HCT116 (cell line): Measurements from ENCODE around the gene MYLK. TPM values are rescaled to one million over a fixed set of nuclear protein-coding genes. Genes with fewer than 3 reads are reported as not detected.

Source experiments
- ATAC-seq: fragments of 200-7000 bp; cut with Tn5 transposase; 2 replicates; pipeline ENCODE4 v1.9.1; 2020; ENCODE audit warnings: mild to moderate bottlenecking, moderate library complexity
- BruUV-seq: library from RNA; stranded (reverse); fragments of 400-500 nt; replicated peaks from 2 replicates; lab custom pipeline; 2021; lab: Mats Ljungman, UMichigan
- CTCF ChIA-PET: fragments of 300-600 bp; sonication (Branson Sonifier 250); formaldehyde crosslinking; loops from one replicate; lab custom pipeline; 2021; ENCODE audit warnings: antibody characterized with exemption; lab: Charles Lee
- POLR2A ChIA-PET: fragments of 300-600, 350-600 bp; sonication (Branson Sonifier 250); formaldehyde crosslinking; loops from one replicate; lab custom pipeline; 2021; ENCODE audit warnings: antibody characterized with exemption; lab: Charles Lee
- RAD21 ChIA-PET, 2 experiments: fragments of 300-600 bp; sonication (Branson Sonifier 250); formaldehyde crosslinking; loops; one replicate each; lab custom pipeline; 2023; ENCODE audit warnings: low total read pairs in 2 of 2; ENCODE audit not compliant: uncharacterized antibody in 2 of 2, unreplicated experiment in 2 of 2, low non-redundant PET in 1 of 2; lab: Charles Lee
- DNase-seq: peaks from one replicate; pipeline ENCODE4 v3.0.0-alpha.2; 2010; ENCODE audit warnings: low read depth, low spot score
- H2AFZ ChIP-seq: fragments of 200-600 bp; shearing (Covaris generic), sonication (generic); 2 replicates; pipeline ENCODE4 v1.6.1; 2017; ENCODE audit warnings: low read depth, mixed run types, mixed read lengths, antibody characterized with exemption, low read length; ENCODE audit not compliant: poor library complexity, severe bottlenecking
- H3K27ac ChIP-seq: 2 replicates; pipeline ENCODE4 v1.5.1; 2012; ENCODE audit warnings: low read depth, low read length
- H3K27me3 ChIP-seq: fragments of 200-600 bp; sonication (generic); 2 replicates; pipeline ENCODE4 v1.6.1; 2016; ENCODE audit warnings: mixed run types, low read length, mixed read lengths; ENCODE audit not compliant: insufficient read depth
- H3K36me3 ChIP-seq, 2 experiments: fragments of 200-500 bp in 1 of 2; fragments of 200-600 bp in 1 of 2; sonication (Bioruptor generic) in 1 of 2; sonication (generic) in 1 of 2; 2 replicates each; pipeline versions ENCODE4 v1.5.1 to v1.6.1; 2014 to 2016; ENCODE audit warnings: low read length in 2 of 2, inconsistent platforms in 1 of 2, mixed read lengths in 1 of 2, mixed run types in 1 of 2; ENCODE audit not compliant: insufficient read depth in 2 of 2, control insufficient read depth in 1 of 2
- H3K4me1 ChIP-seq, 2 experiments: fragments of 200-600 bp in 1 of 2; sonication (generic) in 1 of 2; 2 replicates each; pipeline versions ENCODE4 v1.5.1 to v1.6.1; 2012 to 2017; ENCODE audit warnings: low read length in 2 of 2, inconsistent platforms in 1 of 2, mild to moderate bottlenecking in 1 of 2, mixed read lengths in 1 of 2, mixed run types in 1 of 2, moderate library complexity in 1 of 2; ENCODE audit not compliant: insufficient read depth in 2 of 2, control insufficient read depth in 1 of 2
- H3K4me2 ChIP-seq: fragments of 200-600 bp; sonication (generic); 2 replicates; pipeline ENCODE4 v1.6.1; 2017; ENCODE audit warnings: mixed run types, low read length, mixed read lengths
- H3K4me3 ChIP-seq, 2 experiments: fragments of 200-600 bp in 1 of 2; sonication (generic) in 1 of 2; replicated peaks in 1 of 2; 2 replicates each; pipeline ENCODE4 v1.5.1; 2011 to 2016; ENCODE audit warnings: low read length in 2 of 2, control low read depth in 1 of 2, low read depth in 1 of 2, mild to moderate bottlenecking in 1 of 2, mixed read lengths in 1 of 2, mixed run types in 1 of 2
- H3K79me2 ChIP-seq: fragments of 200-600 bp; sonication (generic); 2 replicates; pipeline ENCODE4 v1.6.1; 2017; ENCODE audit warnings: mild to moderate bottlenecking, mixed run types, low read length, moderate library complexity, mixed read lengths; ENCODE audit not compliant: insufficient read depth
- H3K9ac ChIP-seq: fragments of 200-600 bp; sonication (generic); 2 replicates; pipeline ENCODE4 v1.6.1; 2016; ENCODE audit warnings: low read length, mixed read lengths
- H3K9me2 ChIP-seq: fragments of 200-600 bp; sonication (generic), shearing (Covaris generic); 2 replicates; pipeline ENCODE4 v1.6.1; 2017; ENCODE audit warnings: mixed run types, mild to moderate bottlenecking, moderate library complexity; ENCODE audit not compliant: insufficient read depth
- H3K9me3 ChIP-seq, 2 experiments: fragments of 200-500 bp in 1 of 2; fragments of 200-600 bp in 1 of 2; sonication (Bioruptor generic) in 1 of 2; sonication (generic) in 1 of 2; 2 replicates each; pipeline ENCODE4 v1.6.1; 2014 to 2017; ENCODE audit warnings: low read length in 2 of 2, mixed read lengths in 2 of 2, inconsistent platforms in 1 of 2, low read depth in 1 of 2, mild to moderate bottlenecking in 1 of 2, mixed run types in 1 of 2, moderate library complexity in 1 of 2; ENCODE audit not compliant: control insufficient read depth in 1 of 2, insufficient read depth in 1 of 2
- H4K20me1 ChIP-seq: fragments of 200-600 bp; sonication (generic), shearing (Covaris generic); 2 replicates; pipeline ENCODE4 v1.6.1; 2017; ENCODE audit warnings: mixed run types, mild to moderate bottlenecking, moderate library complexity; ENCODE audit not compliant: insufficient read depth
- CBX3 ChIP-seq: IDR thresholded peaks from 2 replicates; pipeline ENCODE4 v1.6.1; 2012; ENCODE audit warnings: low read depth
- EGR1 ChIP-seq: IDR thresholded peaks from 2 replicates; pipeline ENCODE4 v1.6.1; 2012; ENCODE audit warnings: low read depth
- EZH2 ChIP-seq: fragments of 200-600 bp; sonication (generic); IDR thresholded peaks from 2 replicates; pipeline ENCODE4 v1.6.1; 2017; ENCODE audit warnings: antibody characterized with exemption, mixed run types
- EZH2phosphoT487 ChIP-seq: fragments of 200-600 bp; IDR thresholded peaks from 2 replicates; pipeline ENCODE4 v1.6.1; 2018; ENCODE audit warnings: antibody characterized with exemption, borderline replicate concordance
- FOSL1 ChIP-seq: IDR thresholded peaks from 2 replicates; pipeline ENCODE4 v1.6.1; 2012; ENCODE audit warnings: low read depth
- RAD21 ChIP-seq: IDR thresholded peaks from 2 replicates; pipeline ENCODE4 v1.6.1; 2012; ENCODE audit warnings: low read depth, mild to moderate bottlenecking
- SP1 ChIP-seq: IDR thresholded peaks from 2 replicates; pipeline ENCODE4 v1.6.1; 2012; ENCODE audit warnings: low read depth
- SRF ChIP-seq: IDR thresholded peaks from 2 replicates; pipeline ENCODE4 v1.6.1; 2012; ENCODE audit warnings: low read depth
- intact Hi-C: fragments of 100-400 bp; cut with micrococcal nuclease; formaldehyde crosslinking; loops from 2 replicates; pipeline ENCODE4 v1.10.0; 2022
- total RNA-seq: library from RNA; stranded (reverse); gene quantifications from one replicate; pipeline ENCODE4 v1.2.1, GENCODE V29; 2021; ENCODE audit not compliant: unreplicated experiment
- TF ChIP-seq, protein P1 (sequence below): IDR thresholded peaks from 2 replicates; pipeline ENCODE4 v1.6.1; 2012; ENCODE audit warnings: low read depth
- TF ChIP-seq, protein P2 (sequence below), 3 experiments: fragments of 200-600 bp in 1 of 3; sonication (generic) in 1 of 3; IDR thresholded peaks in 2 of 3; conservative IDR thresholded peaks in 1 of 3; 2 replicates each; pipeline ENCODE4 v1.5.1; 2012 to 2017; ENCODE audit warnings: low read depth in 2 of 3, low read length in 2 of 3, antibody characterized with exemption in 1 of 3, borderline replicate concordance in 1 of 3, control low read depth in 1 of 3, mild to moderate bottlenecking in 1 of 3, mixed read lengths in 1 of 3, mixed run types in 1 of 3, moderate library complexity in 1 of 3; ENCODE audit not compliant: insufficient read depth in 1 of 3
- TF ChIP-seq, protein P3 (sequence below): IDR thresholded peaks from 2 replicates; pipeline ENCODE4 v1.6.1; 2012

MYLK gene
- total RNA-seq, 1 experiment from 2014 or later: 3.8 TPM

DNA sequence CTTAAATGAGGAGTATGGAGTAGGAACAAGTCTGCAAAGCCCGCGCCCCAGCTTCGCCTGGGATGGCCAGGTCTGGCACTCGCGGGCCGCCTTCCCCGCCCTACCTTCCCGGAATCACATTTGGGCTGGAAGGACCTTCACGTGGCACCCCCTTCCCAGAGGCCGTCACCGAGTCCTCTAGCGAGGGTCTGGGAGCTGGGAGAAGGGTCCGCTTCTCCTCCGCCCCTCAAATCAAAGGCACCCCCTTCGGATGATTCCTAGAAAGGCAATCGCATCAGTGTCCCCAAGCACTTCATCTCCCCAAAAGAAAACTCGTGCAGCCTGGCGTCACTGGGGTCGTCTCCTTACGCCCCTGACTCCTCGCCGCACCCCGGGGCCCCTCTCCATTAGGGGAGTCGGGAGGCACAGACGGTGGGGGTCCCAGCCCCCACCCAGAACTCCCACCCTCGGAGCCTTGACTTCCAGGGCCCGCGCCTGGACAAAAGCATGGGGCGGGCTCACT, 380 bp downstream of the MYLK start (continued):
- TF ChIP-seq SRF: no peak

DNA sequence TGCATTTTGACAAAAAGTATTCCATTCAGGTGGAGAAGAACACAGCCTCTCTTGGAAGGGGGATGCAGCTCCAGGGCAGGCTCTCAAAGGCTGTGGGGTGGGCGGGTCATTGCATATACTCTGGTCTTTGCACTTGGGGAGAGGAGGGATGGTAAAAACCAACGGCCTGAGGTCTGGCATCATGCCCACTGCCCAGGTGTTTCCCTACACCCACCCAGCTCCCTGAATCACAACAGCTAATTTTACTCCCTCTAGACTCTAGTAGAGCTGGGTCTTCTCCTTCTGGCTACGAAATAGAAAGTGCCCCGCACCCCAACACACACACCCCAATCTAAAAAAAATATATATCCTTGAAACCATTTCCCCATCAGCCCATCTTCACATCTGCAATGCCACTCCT, 1.0 kb downstream of the MYLK start:
- Histone ChIP-seq H3K27me3 (no peaks in the 10 kb centered on the region), H3K9ac (no peak overlapping the region), H3K4me1 (peaks cover 2 to 11% of the 10 kb centered on the region in 2 experiments; a peak in 3 of 4 replicates), H3K9me2 (no peaks in the 10 kb centered on the region), H3K9me3 (no peaks in the 10 kb centered on the region), H3K4me2 (peak overlapping the region; percentile 81; the same call in 1 of the 2 replicates), H2AFZ (no peak overlapping the region), H3K36me3 (no peaks in the 10 kb centered on the region), H3K79me2 (no peaks in the 10 kb centered on the region), H3K27ac (no peak overlapping the region), H3K4me3 (no peak overlapping the region), H4K20me1 (no peaks in the 10 kb centered on the region)
- ChIA-PET RAD21 (no interaction called here), POLR2A (no interaction called here), CTCF (no interaction called here)
- DNase-seq: no peak
- TF ChIP-seq SRF (no peak), EZH2phosphoT487 (no peak)
- no peak for ATAC-seq
- intact Hi-C loops: no loop called here
- BruUV-seq: no TSS peak

DNA sequence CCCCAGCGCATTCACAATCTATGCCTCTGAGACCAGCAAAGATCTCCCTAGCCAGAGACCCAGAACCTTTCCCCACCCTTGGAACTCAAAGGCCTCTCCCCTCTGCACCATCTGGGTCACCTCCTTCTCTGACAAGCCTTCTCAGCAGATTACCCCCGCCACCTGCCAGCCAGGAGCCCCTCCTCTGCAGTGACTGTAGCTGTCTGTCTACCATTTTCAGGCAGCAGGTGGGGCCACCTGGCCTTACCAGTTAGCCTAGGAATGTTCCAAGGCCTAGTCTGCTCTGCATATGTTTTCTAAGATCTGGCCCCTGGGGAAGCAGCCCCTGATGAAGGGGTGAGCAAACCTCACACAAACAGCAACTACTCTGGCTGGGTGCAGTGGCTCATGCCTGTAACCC, 2.4 kb downstream of the MYLK start:
- ChIA-PET POLR2A (no interaction called here), CTCF (no interaction called here), RAD21 (no interaction called here)
- no peak for TF ChIP-seq EGR1
- TF ChIP-seq, protein P1, sequence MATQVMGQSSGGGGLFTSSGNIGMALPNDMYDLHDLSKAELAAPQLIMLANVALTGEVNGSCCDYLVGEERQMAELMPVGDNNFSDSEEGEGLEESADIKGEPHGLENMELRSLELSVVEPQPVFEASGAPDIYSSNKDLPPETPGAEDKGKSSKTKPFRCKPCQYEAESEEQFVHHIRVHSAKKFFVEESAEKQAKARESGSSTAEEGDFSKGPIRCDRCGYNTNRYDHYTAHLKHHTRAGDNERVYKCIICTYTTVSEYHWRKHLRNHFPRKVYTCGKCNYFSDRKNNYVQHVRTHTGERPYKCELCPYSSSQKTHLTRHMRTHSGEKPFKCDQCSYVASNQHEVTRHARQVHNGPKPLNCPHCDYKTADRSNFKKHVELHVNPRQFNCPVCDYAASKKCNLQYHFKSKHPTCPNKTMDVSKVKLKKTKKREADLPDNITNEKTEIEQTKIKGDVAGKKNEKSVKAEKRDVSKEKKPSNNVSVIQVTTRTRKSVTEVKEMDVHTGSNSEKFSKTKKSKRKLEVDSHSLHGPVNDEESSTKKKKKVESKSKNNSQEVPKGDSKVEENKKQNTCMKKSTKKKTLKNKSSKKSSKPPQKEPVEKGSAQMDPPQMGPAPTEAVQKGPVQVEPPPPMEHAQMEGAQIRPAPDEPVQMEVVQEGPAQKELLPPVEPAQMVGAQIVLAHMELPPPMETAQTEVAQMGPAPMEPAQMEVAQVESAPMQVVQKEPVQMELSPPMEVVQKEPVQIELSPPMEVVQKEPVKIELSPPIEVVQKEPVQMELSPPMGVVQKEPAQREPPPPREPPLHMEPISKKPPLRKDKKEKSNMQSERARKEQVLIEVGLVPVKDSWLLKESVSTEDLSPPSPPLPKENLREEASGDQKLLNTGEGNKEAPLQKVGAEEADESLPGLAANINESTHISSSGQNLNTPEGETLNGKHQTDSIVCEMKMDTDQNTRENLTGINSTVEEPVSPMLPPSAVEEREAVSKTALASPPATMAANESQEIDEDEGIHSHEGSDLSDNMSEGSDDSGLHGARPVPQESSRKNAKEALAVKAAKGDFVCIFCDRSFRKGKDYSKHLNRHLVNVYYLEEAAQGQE: no peak
- no peak for TF ChIP-seq SP1
- TF ChIP-seq, protein P2, sequence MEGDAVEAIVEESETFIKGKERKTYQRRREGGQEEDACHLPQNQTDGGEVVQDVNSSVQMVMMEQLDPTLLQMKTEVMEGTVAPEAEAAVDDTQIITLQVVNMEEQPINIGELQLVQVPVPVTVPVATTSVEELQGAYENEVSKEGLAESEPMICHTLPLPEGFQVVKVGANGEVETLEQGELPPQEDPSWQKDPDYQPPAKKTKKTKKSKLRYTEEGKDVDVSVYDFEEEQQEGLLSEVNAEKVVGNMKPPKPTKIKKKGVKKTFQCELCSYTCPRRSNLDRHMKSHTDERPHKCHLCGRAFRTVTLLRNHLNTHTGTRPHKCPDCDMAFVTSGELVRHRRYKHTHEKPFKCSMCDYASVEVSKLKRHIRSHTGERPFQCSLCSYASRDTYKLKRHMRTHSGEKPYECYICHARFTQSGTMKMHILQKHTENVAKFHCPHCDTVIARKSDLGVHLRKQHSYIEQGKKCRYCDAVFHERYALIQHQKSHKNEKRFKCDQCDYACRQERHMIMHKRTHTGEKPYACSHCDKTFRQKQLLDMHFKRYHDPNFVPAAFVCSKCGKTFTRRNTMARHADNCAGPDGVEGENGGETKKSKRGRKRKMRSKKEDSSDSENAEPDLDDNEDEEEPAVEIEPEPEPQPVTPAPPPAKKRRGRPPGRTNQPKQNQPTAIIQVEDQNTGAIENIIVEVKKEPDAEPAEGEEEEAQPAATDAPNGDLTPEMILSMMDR (IDR thresholded peaks at IDR 0.05 in 2 of 3, conservative IDR thresholded peaks at IDR 0.05 in 1 of 3; ENCODE audit: borderline replicate concordance in 1 of 3, insufficient read depth in 1 of 3, low read depth in 2 of 3, low read length in 2 of 3): no peak
- no peak for TF ChIP-seq CBX3
- TF ChIP-seq EZH2: no peak
- no peak for TF ChIP-seq RAD21
- no peak for TF ChIP-seq EZH2phosphoT487
- TF ChIP-seq FOSL1: no peak
- TF ChIP-seq, protein P3, sequence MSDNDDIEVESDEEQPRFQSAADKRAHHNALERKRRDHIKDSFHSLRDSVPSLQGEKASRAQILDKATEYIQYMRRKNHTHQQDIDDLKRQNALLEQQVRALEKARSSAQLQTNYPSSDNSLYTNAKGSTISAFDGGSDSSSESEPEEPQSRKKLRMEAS: no peak
- intact Hi-C loops: no loop called here
- no TSS peak for BruUV-seq
- no peaks in the 10 kb centered on the region for H4K20me1 ChIP-seq
- H3K27ac ChIP-seq: no peak overlapping the region
- H2AFZ ChIP-seq: no peak overlapping the region
- no peaks in the 10 kb centered on the region for H3K27me3 ChIP-seq
- H3K4me1 ChIP-seq: peaks cover 2 to 11% of the 10 kb centered on the region in 2 experiments; a peak in 3 of 4 replicates
- no peak overlapping the region for H3K4me2 ChIP-seq
- ATAC-seq (no peak), DNase-seq (no peak)
- no peaks in the 10 kb centered on the region for H3K36me3 ChIP-seq
- no peaks in the 10 kb centered on the region for H3K79me2 ChIP-seq
- H3K9ac ChIP-seq: no peak overlapping the region
- H3K9me3 ChIP-seq: no peaks in the 10 kb centered on the region
- no peaks in the 10 kb centered on the region for H3K9me2 ChIP-seq
- no peak overlapping the region for H3K4me3 ChIP-seq
